Bronchial epithelial cell (primary cell): Measurements from ENCODE around the gene CPOX. TPM values are rescaled to one million over a fixed set of nuclear protein-coding genes. Genes with fewer than 3 reads are reported as not detected.
A peak's percentile ranks its signal among the peaks of the same experiment; 100 is the strongest.

ENCODE experiments used
- DNase-seq: peaks from one replicate; pipeline ENCODE4 v3.0.0-alpha.2; 2010; ENCODE audit warnings: low read depth
- FAIRE-seq: peaks from 2 replicates; lab custom pipeline; 2011; peaks lifted over from hg19 to GRCh38; lab: Jason Lieb, UNC
- H3K27me3 ChIP-seq: 2 replicates; pipeline ENCODE4 v1.5.1; 2011; ENCODE audit warnings: low read length; ENCODE audit not compliant: control insufficient read depth, insufficient read depth
- H3K36me3 ChIP-seq: 2 replicates; pipeline ENCODE4 v1.5.1; 2011; ENCODE audit warnings: low read length; ENCODE audit not compliant: control insufficient read depth, insufficient read depth
- H3K4me3 ChIP-seq: 2 replicates; pipeline ENCODE4 v1.5.1; 2011; ENCODE audit warnings: mild to moderate bottlenecking, low read depth, low read length, control low read depth
- total RNA-seq: library from RNA; depleted of rRNA; stranded (reverse); fragments of >200 nt; gene quantifications from 2 replicates; pipeline ENCODE4 v1.2.1, GENCODE V29; 2014
- TF ChIP-seq, protein P1 (sequence below): IDR thresholded peaks from 2 replicates; pipeline ENCODE4 v1.5.1; 2011; ENCODE audit warnings: mild to moderate bottlenecking, moderate library complexity, low read length, control low read depth, inconsistent platforms; ENCODE audit not compliant: insufficient read depth, severe bottlenecking

Gene CPOX
- total RNA-seq, 1 donor from 2014 or later = 36.1 TPM

DNA sequence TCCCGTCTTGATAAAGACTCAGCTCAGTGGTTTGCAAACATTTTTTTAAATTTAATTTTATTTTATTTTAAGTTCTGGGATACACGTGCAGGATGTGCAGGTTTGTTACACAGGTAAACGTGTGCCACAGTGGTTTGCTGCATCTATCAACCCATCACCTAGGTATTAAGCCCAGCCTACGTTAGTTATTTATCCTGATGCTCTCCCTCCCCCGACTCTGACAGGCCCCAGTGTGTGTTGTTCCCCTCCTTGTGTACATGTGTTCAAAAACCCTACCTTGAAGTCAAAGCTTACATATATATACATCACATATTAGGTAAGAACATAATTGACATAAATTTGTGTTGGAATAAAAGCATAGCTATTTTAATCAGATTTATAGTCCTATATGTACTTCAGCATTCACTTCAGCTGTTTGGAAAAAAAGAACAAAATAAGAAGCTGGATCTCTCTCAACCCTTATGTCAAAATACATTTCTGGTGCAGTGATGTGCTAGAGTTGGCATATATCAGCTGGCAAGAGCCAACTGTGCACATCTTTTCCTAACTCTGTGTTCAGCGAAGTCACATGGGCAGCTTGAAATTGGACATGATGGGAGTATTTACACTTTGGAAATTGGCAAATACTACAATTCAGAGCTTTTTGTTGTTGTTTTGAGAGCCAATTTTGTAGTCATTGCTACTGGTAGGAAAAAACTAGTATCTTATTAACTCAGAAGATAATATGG lies 35.1 kb downstream of the CPOX start:
- no peaks in the 10 kb centered on the region for H3K36me3 ChIP-seq
- H3K4me3 ChIP-seq = no peak overlapping the region
- no peaks in the 10 kb centered on the region for H3K27me3 ChIP-seq
- no peak for DNase-seq
- FAIRE-seq = no peak
- TF ChIP-seq, protein P1, sequence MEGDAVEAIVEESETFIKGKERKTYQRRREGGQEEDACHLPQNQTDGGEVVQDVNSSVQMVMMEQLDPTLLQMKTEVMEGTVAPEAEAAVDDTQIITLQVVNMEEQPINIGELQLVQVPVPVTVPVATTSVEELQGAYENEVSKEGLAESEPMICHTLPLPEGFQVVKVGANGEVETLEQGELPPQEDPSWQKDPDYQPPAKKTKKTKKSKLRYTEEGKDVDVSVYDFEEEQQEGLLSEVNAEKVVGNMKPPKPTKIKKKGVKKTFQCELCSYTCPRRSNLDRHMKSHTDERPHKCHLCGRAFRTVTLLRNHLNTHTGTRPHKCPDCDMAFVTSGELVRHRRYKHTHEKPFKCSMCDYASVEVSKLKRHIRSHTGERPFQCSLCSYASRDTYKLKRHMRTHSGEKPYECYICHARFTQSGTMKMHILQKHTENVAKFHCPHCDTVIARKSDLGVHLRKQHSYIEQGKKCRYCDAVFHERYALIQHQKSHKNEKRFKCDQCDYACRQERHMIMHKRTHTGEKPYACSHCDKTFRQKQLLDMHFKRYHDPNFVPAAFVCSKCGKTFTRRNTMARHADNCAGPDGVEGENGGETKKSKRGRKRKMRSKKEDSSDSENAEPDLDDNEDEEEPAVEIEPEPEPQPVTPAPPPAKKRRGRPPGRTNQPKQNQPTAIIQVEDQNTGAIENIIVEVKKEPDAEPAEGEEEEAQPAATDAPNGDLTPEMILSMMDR = no peak

DNA sequence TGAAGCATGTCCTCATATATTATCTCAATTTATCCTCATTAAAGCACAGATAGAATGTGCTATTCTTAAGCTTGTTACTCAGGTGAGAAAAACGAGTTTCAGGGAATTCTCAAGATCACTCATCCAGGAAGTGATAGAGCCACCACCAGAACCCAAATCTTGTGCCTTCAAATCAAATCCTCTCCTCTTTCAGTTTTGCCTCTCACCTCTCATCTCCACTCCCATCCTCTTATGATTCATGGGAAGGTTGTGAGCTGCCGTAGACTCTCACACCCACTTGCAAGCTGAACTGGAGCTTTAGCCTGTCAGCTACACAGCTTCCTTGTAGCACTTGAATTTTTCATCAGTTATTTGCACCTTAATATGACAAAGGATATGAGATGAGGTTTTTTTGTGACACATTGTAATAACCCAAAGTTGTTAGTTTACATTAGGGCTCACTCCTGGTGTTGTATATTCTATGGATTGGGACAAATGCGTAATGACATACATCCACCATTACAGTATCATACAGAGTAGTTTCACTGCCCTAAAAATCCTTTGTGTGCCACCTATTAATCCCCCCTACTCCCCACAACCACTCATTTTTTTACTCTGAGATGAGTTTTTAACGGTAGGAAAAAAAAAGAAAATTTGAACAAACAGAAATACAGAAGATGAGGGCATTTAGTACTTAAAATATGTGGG lies 35.9 kb downstream of the CPOX start:
- TF ChIP-seq, protein P1 = no peak
- Histone ChIP-seq H3K4me3 (no peak overlapping the region), H3K27me3 (no peaks in the 10 kb centered on the region), H3K36me3 (no peaks in the 10 kb centered on the region)
- DNase-seq (peak; percentile 56), FAIRE-seq (no peak)

DNA sequence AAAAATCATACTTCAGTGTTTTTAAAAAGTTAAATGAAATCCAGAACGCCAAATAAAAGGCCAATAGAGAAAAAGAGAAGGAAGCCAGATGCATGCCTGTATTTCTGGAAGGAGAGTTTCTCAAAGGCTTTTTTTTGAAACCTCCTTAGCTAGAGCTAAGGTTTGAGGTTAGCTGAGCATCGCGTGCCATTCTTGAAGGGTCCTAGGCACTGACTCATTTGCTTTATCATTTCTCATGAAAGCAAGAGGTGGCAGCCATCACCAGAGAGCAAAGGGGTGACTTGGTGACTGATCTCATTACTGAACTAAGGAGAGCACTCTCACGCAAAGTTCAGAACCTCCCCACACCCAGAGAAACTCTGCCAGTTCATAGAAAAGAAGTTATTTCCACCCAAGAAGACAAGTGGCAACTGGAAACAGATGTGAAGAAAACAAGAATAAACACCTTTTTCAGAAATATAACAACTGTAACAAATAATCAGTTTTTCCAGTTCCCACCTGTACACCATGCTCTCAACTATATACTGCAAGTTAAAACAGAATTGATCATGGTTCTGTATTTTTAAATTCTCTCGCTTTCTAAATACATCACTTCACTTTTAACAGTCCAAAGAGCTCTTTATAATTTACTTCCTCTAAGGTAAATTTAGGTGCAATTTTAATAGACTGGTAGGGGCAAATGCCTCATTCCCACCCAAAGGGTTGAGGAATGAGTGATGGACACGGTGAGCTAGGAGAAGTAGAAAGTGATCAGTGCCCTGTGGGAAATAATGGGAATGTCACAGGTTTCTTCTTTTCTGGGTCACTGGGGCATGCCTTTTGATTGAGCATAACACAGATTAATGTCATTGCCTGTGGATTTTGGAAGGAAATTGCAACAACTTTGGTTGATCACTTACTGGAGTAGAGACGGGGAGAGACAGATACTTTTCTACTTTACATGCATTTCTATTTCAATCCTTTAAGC lies 37.0 kb downstream of the CPOX start:
- no peak for FAIRE-seq
- Histone ChIP-seq H3K36me3 (no peaks in the 10 kb centered on the region), H3K27me3 (no peaks in the 10 kb centered on the region), H3K4me3 (no peak overlapping the region)
- TF ChIP-seq, protein P1 = no peak
- no peak for DNase-seq

DNA sequence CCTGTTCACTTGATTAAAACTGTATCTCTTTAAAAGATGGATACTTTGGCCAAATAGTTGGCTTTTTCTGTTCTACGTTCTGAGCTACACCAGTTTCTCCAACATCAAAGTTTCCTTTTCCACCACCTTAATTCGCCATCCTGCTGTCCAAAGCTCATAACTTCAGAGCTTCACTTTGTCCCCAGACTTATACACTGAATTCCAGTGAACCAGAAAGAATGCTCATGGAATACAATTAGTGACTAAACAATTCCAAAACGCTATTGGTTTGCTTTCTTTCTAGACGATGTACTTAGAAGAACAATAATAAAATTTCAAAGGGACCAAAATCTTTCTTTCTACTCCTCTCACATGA lies 38.4 kb downstream of the CPOX start:
- FAIRE-seq = no peak
- TF ChIP-seq, protein P1 = no peak
- H3K4me3 ChIP-seq = no peak overlapping the region

DNA sequence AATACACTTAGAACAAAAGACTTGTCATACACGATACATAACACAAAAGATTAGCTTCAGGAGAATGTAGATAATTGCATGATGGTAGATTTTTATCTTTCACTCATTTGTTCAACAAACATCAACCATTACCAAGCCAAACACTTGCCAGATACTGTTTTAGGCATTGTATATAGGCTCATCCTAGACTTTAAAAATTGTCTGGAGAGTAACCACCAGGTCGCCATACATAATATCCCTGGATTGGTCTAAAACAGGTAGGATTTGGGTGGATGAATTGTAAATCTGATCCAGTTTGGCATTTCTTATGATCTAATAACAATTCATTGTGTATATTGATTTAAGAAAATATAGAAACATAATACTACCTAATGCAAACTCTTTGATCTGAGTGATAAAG lies 38.8 kb downstream of the CPOX start:
- FAIRE-seq (no peak), DNase-seq (no peak)
- TF ChIP-seq, protein P1 = no peak
- Histone ChIP-seq H3K36me3 (no peaks in the 10 kb centered on the region), H3K4me3 (no peak overlapping the region), H3K27me3 (no peaks in the 10 kb centered on the region)

More for the DNA sequence above, 38.4 kb downstream of the CPOX start:
- H3K27me3 ChIP-seq = no peaks in the 10 kb centered on the region
- DNase-seq = no peak
- no peaks in the 10 kb centered on the region for H3K36me3 ChIP-seq
